NB4 (cell line): ENCODE measurements around the gene ANGEL2.
A peak's percentile ranks its signal among the peaks of the same experiment; 100 is the strongest.
"Not testable (repeated sequence)": the region's sequence is repeated elsewhere in the genome, so short reads cannot be mapped to it uniquely, and the experiment has no call there.

Source experiments
- DNase-seq: peaks from one replicate; pipeline ENCODE4 v3.0.0; 2010; ENCODE audit warnings: low read depth
- H3K4me3 ChIP-seq: one replicate; pipeline ENCODE4 v1.5.1; 2011; ENCODE audit warnings: mild to moderate bottlenecking, low read depth, low read length, moderate library complexity
- CTCF ChIP-seq: IDR thresholded peaks from one replicate; pipeline ENCODE4 v1.5.1; 2012; ENCODE audit warnings: low read depth, low read length
- MAX ChIP-seq: IDR thresholded peaks from 2 replicates; pipeline ENCODE4 v1.6.1; 2011; ENCODE audit warnings: low read depth, low read length
- MYC ChIP-seq: IDR thresholded peaks from 2 replicates; pipeline ENCODE4 v1.6.1; 2011; ENCODE audit warnings: low read depth, low read length
- POLR2A ChIP-seq: IDR thresholded peaks from 2 replicates; pipeline ENCODE4 v1.6.1; 2011; ENCODE audit warnings: mild to moderate bottlenecking; ENCODE audit not compliant: insufficient read length; ENCODE audit errors: extremely low read depth

The ANGEL2 gene

GRCh38 chr1:213050745-213051126 is 35.1 kb upstream of the ANGEL2 start:
- DNase-seq, result no peak
- peak overlapping the region; percentile 88 for H3K4me3 ChIP-seq
- no peak for TF ChIP-seq CTCF
- no peak for TF ChIP-seq POLR2A
- no peak for TF ChIP-seq MYC
- no peak for TF ChIP-seq MAX

GRCh38 chr1:213049232-213049631 is 33.6 kb upstream of the ANGEL2 start:
- no peak for TF ChIP-seq POLR2A
- TF ChIP-seq MAX, result no peak
- TF ChIP-seq MYC, result no peak
- no peak overlapping the region for H3K4me3 ChIP-seq
- no peak for DNase-seq

GRCh38 chr1:213045321-213046226 is 29.9 kb upstream of the ANGEL2 start:
- H3K4me3 ChIP-seq, DNase-seq: not testable (repeated sequence)

- TF ChIP-seq MAX (no peak), MYC (no peak), POLR2A (no peak), CTCF (no peak)
- DNase-seq, result peak; percentile 24
- H3K4me3 ChIP-seq, result no peak overlapping the region
Measured at GRCh38 chr1:213041443-213041842, 25.8 kb upstream of the ANGEL2 start.

GRCh38 chr1:213035573-213035972 is 19.9 kb upstream of the ANGEL2 start:
- DNase-seq, result no peak
- no peak overlapping the region for H3K4me3 ChIP-seq
- TF ChIP-seq MAX (no peak), POLR2A (no peak)

GRCh38 chr1:213034713-213035112 is 19.0 kb upstream of the ANGEL2 start:
- no peak for TF ChIP-seq MAX
- no peak for TF ChIP-seq POLR2A
- no peak for TF ChIP-seq MYC
- no peak for TF ChIP-seq CTCF
- H3K4me3 ChIP-seq, result no peak overlapping the region
- no peak for DNase-seq

GRCh38 chr1:213032651-213033050 is 17.0 kb upstream of the ANGEL2 start:
- DNase-seq, result no peak
- H3K4me3 ChIP-seq, result no peak overlapping the region
- TF ChIP-seq MAX, result no peak
- no peak for TF ChIP-seq MYC
- TF ChIP-seq CTCF, result no peak
- no peak for TF ChIP-seq POLR2A

GRCh38 chr1:213027024-213027423 is 11.4 kb upstream of the ANGEL2 start:
- not testable (repeated sequence) for DNase-seq, H3K4me3 ChIP-seq
